DND-41 (cell line): ENCODE data around the gene MCF2L.

ENCODE experiments used
- CTCF ChIP-seq: IDR thresholded peaks from 2 replicates; pipeline ENCODE4 v1.5.1; 2012; ENCODE audit warnings: borderline replicate concordance, low read length, moderate library complexity, mild to moderate bottlenecking; ENCODE audit not compliant: poor library complexity, severe bottlenecking; ENCODE audit errors: extremely low read depth
- EZH2 ChIP-seq: IDR thresholded peaks from 3 replicates; pipeline ENCODE4 v1.6.1; 2012; ENCODE audit warnings: borderline replicate concordance, low read depth, mild to moderate bottlenecking, moderate library complexity, low read length, inconsistent platforms; ENCODE audit not compliant: severe bottlenecking

GRCh38 chr13:113139577-113139976 lies 170.6 kb downstream of the MCF2L start:
- TF ChIP-seq CTCF: no peak
- TF ChIP-seq EZH2: no peak
